ENCODE measurements around the gene ISYNA1. TPM values are rescaled to one million over a fixed set of nuclear protein-coding genes. Genes with fewer than 3 reads are reported as not detected.
A peak's percentile ranks its signal among the peaks of the same experiment; 100 is the strongest.

ISYNA1 gene
- total and polyA plus RNA-seq, 2 of the 13 experiments (the other 11 are each of a cell fraction or from before 2014, with no cell fraction given), result 29.6 to 48.5 TPM

DNA sequence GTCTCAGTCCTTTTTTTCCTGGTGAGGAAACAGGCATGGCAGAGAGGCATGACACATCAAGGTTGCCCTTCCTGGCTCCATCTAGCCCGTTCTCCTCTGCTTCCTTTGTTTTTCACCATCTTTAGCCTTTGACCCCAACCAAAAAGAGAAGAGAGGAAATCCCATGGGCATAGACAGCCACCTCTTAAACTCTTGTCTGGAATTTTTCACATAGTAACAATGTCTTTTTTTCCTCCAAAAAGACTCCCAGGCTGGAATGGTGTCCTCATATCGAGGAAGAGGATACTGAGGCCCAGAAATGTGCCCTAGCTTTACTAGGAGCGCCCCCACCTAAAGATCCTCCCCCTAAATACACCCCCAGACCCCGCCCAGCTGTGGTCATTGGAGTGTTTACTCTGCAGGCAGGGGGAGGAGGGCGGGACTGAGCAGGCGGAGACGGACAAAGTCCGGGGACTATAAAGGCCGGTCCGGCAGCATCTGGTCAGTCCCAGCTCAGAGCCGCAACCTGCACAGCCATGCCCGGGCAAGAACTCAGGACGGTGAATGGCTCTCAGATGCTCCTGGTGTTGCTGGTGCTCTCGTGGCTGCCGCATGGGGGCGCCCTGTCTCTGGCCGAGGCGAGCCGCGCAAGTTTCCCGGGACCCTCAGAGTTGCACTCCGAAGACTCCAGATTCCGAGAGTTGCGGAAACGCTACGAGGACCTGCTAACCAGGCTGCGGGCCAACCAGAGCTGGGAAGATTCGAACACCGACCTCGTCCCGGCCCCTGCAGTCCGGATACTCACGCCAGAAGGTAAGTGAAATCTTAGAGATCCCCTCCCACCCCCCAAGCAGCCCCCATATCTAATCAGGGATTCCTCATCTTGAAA lies 52.0 kb downstream of the ISYNA1 start, which contains the start of gene GDF15 (continued):
- no peak for TF ChIP-seq NONO (IDR thresholded peaks at IDR 0.05)
- TF ChIP-seq NONO (CRISPR knock-in tag; conservative IDR thresholded peaks at IDR 0.05), result peak; percentile 99
- TF ChIP-seq RXRA (CRISPR knock-in tag; IDR thresholded peaks at IDR 0.05), result peak; percentile 87
- no peak for TF ChIP-seq IKZF4 (CRISPR knock-in tag; IDR thresholded peaks at IDR 0.05; ENCODE audit: borderline replicate concordance, low read depth, not compliant biosample characterization)
- TF ChIP-seq HMG20B (CRISPR knock-in tag; conservative IDR thresholded peaks at IDR 0.05), result no peak
- TF ChIP-seq ZFYVE20 (CRISPR knock-in tag; IDR thresholded peaks at IDR 0.05; ENCODE audit: borderline replicate concordance, low read depth), result no peak
- TF ChIP-seq, protein P1, sequence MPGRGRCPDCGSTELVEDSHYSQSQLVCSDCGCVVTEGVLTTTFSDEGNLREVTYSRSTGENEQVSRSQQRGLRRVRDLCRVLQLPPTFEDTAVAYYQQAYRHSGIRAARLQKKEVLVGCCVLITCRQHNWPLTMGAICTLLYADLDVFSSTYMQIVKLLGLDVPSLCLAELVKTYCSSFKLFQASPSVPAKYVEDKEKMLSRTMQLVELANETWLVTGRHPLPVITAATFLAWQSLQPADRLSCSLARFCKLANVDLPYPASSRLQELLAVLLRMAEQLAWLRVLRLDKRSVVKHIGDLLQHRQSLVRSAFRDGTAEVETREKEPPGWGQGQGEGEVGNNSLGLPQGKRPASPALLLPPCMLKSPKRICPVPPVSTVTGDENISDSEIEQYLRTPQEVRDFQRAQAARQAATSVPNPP (CRISPR knock-in tag; IDR thresholded peaks at IDR 0.05), result peak; percentile 91; the same call in 1 of the 2 replicates
- TF ChIP-seq ZNF234 (CRISPR knock-in tag; conservative IDR thresholded peaks at IDR 0.05), result no peak
- peak; percentile 87; the same call in 1 of the 2 replicates for TF ChIP-seq ZNF780A (CRISPR knock-in tag; IDR thresholded peaks at IDR 0.05)
- TF ChIP-seq PHF21A (CRISPR knock-in tag; IDR thresholded peaks at IDR 0.05), result peak; percentile 88
- peak; percentile 67; the same call in 1 of the 2 replicates for TF ChIP-seq ZNF430 (CRISPR knock-in tag; IDR thresholded peaks at IDR 0.05)
- TF ChIP-seq SP5 (CRISPR knock-in tag; IDR thresholded peaks at IDR 0.05; ENCODE audit: borderline replicate concordance, low read depth), result peak; percentile 99
- no peak for TF ChIP-seq RFXANK (CRISPR knock-in tag; IDR thresholded peaks at IDR 0.05)
- peak; percentile 20; the same call in 1 of the 2 replicates for TF ChIP-seq KMT2B (CRISPR knock-in tag; IDR thresholded peaks at IDR 0.05)
- peak; percentile 96 for TF ChIP-seq ZNF775 (CRISPR knock-in tag; IDR thresholded peaks at IDR 0.05; ENCODE audit: borderline replicate concordance)
- TF ChIP-seq CBX5 (CRISPR knock-in tag; IDR thresholded peaks at IDR 0.05; ENCODE audit: borderline replicate concordance), result peak; percentile 60; the same call in 1 of the 2 replicates
- TF ChIP-seq, protein P2, sequence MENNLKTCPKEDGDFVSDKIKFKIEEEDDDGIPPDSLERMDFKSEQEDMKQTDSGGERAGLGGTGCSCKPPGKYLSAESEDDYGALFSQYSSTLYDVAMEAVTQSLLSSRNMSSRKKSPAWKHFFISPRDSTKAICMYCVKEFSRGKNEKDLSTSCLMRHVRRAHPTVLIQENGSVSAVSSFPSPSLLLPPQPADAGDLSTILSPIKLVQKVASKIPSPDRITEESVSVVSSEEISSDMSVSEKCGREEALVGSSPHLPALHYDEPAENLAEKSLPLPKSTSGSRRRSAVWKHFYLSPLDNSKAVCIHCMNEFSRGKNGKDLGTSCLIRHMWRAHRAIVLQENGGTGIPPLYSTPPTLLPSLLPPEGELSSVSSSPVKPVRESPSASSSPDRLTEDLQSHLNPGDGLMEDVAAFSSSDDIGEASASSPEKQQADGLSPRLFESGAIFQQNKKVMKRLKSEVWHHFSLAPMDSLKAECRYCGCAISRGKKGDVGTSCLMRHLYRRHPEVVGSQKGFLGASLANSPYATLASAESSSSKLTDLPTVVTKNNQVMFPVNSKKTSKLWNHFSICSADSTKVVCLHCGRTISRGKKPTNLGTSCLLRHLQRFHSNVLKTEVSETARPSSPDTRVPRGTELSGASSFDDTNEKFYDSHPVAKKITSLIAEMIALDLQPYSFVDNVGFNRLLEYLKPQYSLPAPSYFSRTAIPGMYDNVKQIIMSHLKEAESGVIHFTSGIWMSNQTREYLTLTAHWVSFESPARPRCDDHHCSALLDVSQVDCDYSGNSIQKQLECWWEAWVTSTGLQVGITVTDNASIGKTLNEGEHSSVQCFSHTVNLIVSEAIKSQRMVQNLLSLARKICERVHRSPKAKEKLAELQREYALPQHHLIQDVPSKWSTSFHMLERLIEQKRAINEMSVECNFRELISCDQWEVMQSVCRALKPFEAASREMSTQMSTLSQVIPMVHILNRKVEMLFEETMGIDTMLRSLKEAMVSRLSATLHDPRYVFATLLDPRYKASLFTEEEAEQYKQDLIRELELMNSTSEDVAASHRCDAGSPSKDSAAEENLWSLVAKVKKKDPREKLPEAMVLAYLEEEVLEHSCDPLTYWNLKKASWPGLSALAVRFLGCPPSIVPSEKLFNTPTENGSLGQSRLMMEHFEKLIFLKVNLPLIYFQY (CRISPR knock-in tag; IDR thresholded peaks at IDR 0.05; ENCODE audit: borderline replicate concordance), result peak; percentile 90
- no peak for TF ChIP-seq SUZ12 (IDR thresholded peaks at IDR 0.05; ENCODE audit: low read depth, low read length)
- TF ChIP-seq CBX2 (IDR thresholded peaks at IDR 0.05; ENCODE audit: low read depth, low read length), result no peak
- no peak for TF ChIP-seq CBX2 (CRISPR knock-in tag; IDR thresholded peaks at IDR 0.05; ENCODE audit: low read depth)
- TF ChIP-seq, protein P3, sequence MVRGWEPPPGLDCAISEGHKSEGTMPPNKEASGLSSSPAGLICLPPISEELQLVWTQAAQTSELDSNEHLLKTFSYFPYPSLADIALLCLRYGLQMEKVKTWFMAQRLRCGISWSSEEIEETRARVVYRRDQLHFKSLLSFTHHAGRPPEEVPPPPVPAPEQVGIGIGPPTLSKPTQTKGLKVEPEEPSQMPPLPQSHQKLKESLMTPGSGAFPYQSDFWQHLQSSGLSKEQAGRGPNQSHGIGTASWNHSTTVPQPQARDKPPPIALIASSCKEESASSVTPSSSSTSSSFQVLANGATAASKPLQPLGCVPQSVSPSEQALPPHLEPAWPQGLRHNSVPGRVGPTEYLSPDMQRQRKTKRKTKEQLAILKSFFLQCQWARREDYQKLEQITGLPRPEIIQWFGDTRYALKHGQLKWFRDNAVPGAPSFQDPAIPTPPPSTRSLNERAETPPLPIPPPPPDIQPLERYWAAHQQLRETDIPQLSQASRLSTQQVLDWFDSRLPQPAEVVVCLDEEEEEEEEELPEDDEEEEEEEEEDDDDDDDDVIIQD (CRISPR knock-in tag; IDR thresholded peaks at IDR 0.05; ENCODE audit: low read depth), result no peak
- peak; percentile 90 for TF ChIP-seq FOXJ3 (CRISPR knock-in tag; IDR thresholded peaks at IDR 0.05; ENCODE audit: borderline replicate concordance)
- no peak for TF ChIP-seq NFRKB (IDR thresholded peaks at IDR 0.05)
- TF ChIP-seq NR2F6 (IDR thresholded peaks at IDR 0.05), result peak; percentile 88
- peak; percentile 78 for TF ChIP-seq NR2F6 (CRISPR knock-in tag; IDR thresholded peaks at IDR 0.05)
- peak; percentile 91; the same call in 1 of the 2 replicates for TF ChIP-seq ZNF383 (CRISPR knock-in tag; IDR thresholded peaks at IDR 0.05; ENCODE audit: borderline replicate concordance)
